Skin of body (tissue), 2 donors: ENCODE data around the gene CEP95. TPM values are rescaled to one million over a fixed set of nuclear protein-coding genes. Genes with fewer than 3 reads are reported as not detected.
"Not testable (repeated sequence)": the region's sequence is repeated elsewhere in the genome, so short reads cannot be mapped to it uniquely, and the experiment has no call there.

Experiments
- DNase-seq: peaks from one replicate; lab custom pipeline; 2025; lab: John Stamatoyannopoulos, UW
- total RNA-seq: library from RNA; depleted of rRNA; stranded (reverse); fragments of >200 nt; gene quantifications from one replicate; pipeline ENCODE4 v1.2.3, GENCODE V29; 2014

Gene CEP95
- total RNA-seq, 1 donor from 2014 or later, result 82.7 TPM

DNA sequence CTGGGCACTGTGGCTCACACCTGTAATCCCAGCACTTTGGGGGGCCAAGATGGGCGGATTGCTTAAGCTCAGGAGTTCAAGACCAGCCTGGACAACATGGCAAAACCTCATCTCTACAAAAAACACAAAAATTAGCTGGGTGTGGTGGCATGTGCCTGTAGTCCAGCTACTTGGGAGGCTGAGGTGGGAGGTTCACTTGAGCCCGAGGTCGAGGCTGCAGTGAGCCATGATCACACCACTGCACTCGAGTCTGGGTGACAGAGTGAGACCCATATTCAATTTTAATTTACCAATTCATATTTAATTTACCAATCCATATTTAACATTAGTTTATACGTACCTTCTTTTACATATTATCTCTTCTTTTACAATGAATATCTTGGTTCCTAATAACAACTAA is 11.5 kb upstream of the CEP95 start:
- DNase-seq, result not testable (repeated sequence)

DNA sequence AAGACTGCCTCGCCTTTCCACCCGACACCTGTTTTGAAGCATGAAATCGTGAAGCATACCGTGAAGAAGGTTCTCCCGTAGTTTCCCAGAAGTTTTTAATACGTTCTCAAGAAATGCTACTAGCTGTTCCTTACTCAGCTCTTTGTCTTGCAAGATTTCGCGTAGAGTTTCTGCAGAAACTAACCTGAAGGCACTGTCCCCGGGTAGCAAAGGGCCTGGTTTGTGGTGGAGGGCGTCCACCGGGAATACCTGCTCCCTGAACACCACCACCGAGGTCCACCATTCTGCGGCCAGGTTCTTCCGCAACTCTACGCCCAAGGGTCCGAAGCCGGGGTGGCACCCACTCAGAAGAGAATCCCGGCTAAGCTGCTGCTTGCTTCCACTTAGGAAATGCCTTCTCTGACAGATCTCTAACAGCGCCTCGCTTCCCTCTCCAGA is 10.4 kb upstream of the CEP95 start:
- no peak for DNase-seq

DNA sequence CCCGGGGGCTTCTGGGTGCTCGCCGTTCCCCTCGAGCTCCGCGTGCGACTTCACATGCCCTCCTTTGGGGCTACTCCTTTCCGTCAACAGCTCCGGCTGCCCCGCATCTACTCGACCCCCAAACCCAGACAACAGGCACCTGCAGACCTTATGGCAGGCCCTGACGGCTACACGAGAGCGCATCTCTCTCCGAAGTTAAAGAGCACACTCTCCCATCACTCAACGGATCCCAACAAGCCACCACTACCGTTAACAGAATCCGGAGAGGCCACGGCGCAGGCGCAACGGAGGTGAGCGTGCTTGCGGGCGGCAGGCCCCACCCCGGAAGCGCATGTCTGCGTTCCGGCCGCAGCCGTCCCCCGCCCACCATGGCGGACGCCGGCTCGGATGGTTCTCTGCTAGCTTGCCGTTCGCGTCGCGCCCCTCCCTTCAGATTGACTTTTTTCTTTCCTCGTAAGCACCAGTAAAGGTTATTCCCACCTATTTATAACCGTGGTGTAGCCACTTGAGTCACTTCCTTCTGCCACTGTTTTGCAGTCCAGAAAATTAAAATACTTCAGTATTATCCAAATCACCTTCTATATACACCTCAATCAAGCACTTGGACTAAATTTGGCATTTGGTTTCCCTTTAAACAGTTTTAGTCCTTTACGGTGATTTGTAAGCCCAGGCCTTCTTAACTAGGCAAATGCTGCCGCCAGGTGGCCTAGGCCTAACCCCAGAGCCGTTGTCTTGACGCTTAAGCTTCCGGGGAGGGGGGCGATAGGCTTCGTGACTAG is 9.8 kb upstream of the CEP95 start, which contains the start of gene POLG2:
POLG2 (minus strand) TSS at position 269 of the 779 bp plus-strand sequence; CDS start at position 183, 86 bp downstream.
- peak; percentile 82 for DNase-seq

- no peak for DNase-seq
These were observed 9.2 kb upstream of the CEP95 start for GRCh38 chr17:64497565-64498035.

GRCh38 chr17:64498308-64499203 is 8.2 kb upstream of the CEP95 start:
- DNase-seq, result no peak

DNA sequence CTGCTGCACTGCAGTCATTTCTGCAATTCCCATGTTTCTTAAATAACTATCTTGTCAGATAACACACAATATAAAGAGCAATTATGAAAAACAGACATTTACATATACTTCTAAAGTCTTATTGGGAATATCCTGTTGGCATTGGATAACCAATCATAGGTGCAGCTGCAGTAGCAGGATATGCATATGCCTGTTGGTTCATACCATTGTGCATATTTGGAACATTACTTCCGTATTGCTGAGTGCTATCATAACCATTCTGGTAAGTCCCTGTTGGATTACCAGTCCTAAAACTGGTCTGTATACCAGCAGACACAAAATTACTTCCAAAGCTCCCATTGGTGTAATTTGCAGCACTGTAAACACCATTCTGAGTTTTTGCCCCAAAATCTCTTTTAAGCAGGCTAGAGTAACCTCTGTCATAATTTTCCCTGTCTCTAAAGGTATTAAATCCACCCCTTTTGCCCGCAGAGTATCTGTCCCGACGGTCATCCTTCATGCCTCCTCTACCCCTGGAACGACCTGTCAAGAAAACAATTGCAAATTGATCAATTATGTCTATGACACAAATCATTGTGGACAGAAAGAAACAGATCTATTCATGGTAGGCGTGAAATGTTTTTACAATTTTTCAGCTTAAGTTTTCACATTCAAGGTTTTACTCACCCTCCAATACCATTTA is 6.8 kb upstream of the CEP95 start:
- DNase-seq, result no peak

DNA sequence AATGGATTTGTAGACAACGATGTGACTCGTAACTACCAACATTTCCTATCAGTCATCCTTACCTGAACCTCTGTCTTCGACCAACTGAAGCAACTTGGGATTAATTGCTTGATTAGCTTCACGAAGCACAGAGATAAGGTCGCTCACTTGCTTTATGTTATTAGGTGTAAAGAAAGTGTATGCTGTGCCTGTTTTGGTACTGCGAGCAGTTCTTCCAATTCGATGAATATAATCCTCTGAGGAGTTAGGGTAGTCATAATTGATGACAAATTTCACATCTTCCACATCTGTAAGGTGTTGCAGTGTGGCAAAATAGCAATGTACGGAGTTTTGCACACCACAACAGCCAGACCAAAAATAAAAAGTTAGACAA is 6.3 kb upstream of the CEP95 start:
- no peak for DNase-seq

DNA sequence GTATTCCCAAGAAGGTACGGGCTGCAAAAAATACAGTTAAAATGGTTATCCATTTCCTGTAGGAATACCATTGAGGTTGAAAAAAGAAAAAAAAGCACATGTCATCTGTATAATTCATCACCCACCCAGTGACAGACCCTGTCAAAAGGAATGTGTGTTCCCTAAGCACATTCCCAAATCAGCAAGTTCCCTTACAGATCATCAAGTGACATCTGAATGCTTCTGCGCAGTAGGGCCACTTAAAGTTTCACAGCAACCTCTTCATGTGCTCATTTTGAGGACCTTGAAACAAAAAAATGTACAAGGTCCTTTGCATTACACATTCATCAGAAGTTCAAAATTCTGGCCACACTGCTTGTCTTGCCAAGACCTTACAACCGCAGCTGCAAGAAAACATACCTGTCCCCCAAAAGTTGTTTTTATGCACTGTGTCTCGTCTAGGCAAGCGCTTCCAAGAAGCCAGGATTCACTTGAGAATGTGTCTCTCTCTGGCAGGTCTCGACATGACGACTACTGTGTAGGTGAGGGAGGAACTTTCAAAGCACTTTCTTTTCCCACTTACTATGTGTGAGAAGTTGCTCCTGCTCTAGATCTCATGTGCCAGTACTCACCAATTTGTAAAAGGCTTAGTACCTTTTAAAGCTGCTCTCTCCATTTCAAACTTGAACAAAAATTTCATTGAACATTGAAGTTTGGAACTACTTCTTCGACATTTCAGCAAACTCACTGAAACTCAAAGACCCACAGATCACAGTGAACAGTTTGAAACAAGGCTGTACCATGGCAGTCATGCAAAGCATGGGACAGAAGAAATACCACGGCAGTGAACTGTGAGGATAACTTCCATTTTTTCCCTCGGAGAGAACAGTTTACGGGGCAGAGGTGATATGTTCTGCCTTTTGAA is 5.7 kb upstream of the CEP95 start:
- no peak for DNase-seq

- no peak for DNase-seq
These were observed 4.8 kb upstream of the CEP95 start for GRCh38 chr17:64502021-64502420.

- no peak for DNase-seq
These were observed 4.0 kb upstream of the CEP95 start for GRCh38 chr17:64502809-64503208.

- no peak for DNase-seq
These were observed 3.4 kb upstream of the CEP95 start for GRCh38 chr17:64503341-64503740.

GRCh38 chr17:64503821-64504768 is 2.7 kb upstream of the CEP95 start:
- no peak for DNase-seq

DNA sequence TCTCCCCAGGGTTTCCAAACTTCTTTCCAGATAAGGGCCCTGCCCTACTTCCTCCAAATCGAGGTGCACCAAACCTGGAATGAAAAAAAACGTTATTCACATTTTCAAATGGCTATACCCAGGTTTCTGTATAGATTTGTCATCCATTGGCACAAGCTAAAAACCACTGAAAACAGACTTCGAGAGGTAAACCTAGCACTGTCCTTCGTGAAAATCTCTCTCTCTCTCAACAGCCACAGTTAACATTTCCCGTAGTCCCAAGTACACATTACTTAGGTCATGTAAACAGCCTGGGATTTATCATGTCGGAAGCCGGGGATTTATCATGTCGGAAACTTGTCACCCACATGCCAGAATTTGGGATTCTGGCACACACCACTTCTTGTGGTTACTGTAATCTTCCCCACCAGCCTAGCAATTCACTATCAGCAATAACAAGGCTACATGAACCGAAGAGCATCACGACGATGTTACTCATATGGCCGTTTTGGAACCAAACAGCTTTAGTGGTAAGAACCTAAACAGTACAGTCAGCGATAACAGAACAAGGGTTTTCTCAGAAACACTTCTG is 1.9 kb upstream of the CEP95 start:
- DNase-seq, result peak; percentile 74

GRCh38 chr17:64505340-64506200 is 1.2 kb upstream of the CEP95 start:
- DNase-seq, result peak; percentile 93

GRCh38 chr17:64506201-64506575 is 589 bp upstream of the CEP95 start, which contains the start of gene DDX5:
Gene DDX5 (minus strand): TSS chr17:64506289. CDS start chr17:64506119, 170 bp downstream.
- DNase-seq, result peak; percentile 98

DNA sequence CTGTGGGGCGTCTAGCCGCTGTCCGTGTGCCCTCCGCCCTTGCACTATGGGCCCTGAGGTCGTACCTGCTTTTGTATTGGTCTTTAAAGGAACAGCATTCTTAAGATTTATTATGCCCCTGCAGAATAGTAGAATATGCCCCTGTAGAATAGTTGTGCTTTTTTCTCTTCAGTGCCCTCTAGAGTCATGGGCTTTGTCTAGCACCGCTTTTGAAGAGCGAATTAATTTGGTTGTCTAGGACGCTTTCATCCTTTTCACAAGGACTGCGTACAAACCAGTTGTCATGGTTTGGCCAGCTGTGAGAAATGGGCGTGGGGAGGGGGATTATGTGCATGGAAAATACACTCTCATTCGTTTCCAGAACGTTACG is 621 bp downstream of the CEP95 start:
- DNase-seq, result peak; percentile 87

DNA sequence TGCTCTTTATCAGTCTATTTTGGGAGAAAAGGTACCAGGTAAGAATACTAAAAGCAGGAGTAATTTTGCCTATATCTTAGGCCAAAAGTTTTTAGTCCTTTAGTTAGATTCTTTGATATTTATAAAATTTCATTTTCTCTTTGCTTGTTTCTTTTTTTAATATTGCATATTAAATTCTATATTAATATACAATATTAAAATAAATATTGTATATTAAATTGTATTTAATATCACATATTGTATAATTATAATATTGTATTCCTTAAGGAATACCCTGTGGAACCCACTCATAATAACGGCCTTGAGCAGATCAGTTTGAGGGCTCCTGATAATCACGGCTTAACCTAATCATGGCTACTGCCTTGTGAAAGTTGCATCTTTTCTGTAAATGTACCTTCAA is 1.9 kb downstream of the CEP95 start:
- DNase-seq, result no peak

DNA sequence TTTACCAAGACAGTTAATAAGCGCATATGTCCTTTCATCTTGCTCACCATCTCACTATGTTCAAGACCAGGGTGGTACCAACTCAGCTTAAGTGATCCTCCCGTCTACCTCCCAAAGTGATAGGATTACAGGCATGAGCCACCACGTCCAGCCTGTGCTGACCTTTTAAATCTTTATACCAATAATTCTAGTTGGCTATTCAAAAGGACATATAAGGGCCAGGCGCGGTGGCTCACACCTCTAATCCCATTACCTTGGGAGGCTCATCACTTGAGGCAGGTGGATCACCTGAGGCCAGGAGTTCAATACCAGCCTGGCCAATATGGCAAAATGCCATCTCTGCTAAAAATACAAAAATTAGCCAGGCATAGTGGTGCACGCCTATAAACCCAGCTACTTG is 2.4 kb downstream of the CEP95 start:
- DNase-seq, result no peak
